Stimulated activated naive CD8-positive, alpha-beta T cell treated with anti-CD3 and anti-CD28 coated beads, Interleukin-15, Interleukin-2, amounts not matched to agents 100 U/mL and 50 U/mL, for 24 hours (primary cell): ENCODE results near the gene DOCK3.
"Not testable (repeated sequence)": the region's sequence is repeated elsewhere in the genome, so short reads cannot be mapped to it uniquely, and the experiment has no call there.

Source experiments
- ATAC-seq: fragments of 150-1000 bp; cut with Tn5 transposase; one replicate; pipeline ENCODE4 v1.10.0; 2021
- DNase-seq: peaks from one replicate; pipeline ENCODE4 v3.0.0; 2021

Gene DOCK3

GRCh38 chr3:51221959-51222358 is 547.2 kb downstream of the DOCK3 start:
- DNase-seq: no peak
- ATAC-seq: no peak

- ATAC-seq (no peak), DNase-seq (no peak)
Measured at GRCh38 chr3:51224283-51224682, 549.6 kb downstream of the DOCK3 start.

- no peak for DNase-seq
- ATAC-seq: no peak
Measured at GRCh38 chr3:51224843-51225242, 550.1 kb downstream of the DOCK3 start.

DNA sequence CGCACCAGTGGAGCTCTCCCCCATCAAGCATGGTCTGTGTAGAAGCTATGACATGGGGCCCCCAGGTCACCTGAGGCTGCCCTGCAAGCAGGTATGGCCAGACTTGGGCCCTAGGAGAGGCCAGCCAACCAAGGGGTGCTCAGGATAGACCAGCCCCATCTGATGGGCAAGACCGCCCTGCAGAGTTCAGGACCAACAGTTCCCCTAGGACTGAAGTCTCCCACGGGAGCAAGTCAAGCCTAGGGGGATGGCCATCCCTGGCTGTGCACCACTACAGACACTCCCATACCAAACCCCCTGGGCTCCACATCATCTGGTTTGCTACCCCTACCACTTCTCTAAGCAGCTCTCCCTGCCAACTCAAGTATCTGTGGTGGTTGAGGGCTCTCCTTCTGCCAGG is 568.2 kb downstream of the DOCK3 start:
- DNase-seq (no peak), ATAC-seq (no peak)

- ATAC-seq (no peak), DNase-seq (no peak)
Measured at GRCh38 chr3:51243924-51244323, 569.2 kb downstream of the DOCK3 start.

DNA sequence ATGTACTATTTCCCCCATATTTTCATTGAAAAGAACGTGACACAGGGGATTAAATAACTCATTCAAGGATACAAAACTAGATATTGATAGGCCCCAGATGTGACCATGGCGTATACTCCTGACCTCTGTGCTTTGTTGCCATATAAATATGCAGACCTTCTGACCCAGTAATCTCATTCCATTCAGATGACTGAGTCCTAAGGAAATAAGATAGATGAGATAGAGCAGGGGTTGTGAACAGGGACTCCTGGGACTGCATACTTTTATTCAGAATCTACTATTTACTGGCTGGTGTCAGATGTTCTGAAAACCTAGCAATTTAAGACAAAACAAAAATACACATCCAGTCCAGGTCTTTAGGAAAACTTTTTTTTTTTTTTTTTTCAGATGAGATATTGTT is 571.1 kb downstream of the DOCK3 start:
- ATAC-seq (no peak), DNase-seq (no peak)

DNA sequence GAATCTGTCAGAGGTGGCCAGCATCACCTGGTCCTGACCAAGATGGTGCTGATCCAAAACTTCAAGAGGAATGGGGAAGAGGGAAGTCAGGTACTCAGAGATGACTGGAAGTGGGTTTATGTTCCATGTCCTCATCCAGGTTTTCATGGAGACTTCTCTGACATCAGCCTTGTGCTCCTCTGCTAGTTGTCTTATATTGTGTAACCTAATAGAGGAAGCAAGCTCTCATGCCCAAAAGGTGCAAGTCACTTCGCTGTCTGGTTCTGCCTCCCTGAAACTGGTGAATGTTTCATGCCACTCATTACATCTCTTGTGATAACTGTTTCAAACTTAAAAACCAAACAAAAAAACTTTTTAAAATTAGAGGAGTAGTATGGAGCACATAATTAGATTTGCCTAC is 583.1 kb downstream of the DOCK3 start:
- ATAC-seq (no peak), DNase-seq (no peak)

DNA sequence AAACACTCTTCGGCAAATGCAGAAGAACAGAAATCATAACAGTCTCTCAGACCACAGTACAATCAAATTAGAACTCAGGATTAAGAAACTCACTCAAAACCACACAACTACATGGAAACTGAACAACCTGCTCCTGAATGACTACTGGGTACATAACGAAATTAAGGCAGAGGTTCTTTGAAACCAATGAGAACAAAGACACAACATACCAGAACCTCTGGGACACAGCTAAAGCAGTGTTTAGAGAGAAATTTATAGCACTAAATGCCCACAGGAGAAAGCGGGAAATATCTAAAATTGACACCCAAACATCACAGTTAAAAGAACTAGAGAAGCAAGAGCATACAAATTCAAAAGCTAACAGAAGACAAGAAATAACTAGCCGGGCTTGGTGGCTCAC is 589.4 kb downstream of the DOCK3 start:
- not testable (repeated sequence) for ATAC-seq, DNase-seq

DNA sequence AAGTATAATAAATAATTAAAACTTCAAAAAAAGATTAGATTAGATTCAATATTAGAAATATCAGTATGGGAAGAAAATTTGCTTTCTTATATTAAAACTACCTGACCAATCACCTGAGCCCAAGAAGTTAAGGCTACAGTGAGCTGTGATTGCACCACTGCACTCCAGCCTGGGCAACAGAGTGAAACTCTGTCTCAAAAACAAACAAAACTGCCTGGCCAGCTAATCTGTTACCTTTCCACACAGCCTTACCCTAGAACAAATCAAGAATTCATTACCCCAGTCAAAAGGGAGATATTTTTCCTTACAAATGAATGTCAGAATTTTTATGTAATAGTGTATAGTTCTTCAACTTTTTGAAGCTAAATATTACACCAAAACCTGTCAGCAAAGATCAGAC is 593.4 kb downstream of the DOCK3 start:
- ATAC-seq: no peak
- DNase-seq: no peak

DNA sequence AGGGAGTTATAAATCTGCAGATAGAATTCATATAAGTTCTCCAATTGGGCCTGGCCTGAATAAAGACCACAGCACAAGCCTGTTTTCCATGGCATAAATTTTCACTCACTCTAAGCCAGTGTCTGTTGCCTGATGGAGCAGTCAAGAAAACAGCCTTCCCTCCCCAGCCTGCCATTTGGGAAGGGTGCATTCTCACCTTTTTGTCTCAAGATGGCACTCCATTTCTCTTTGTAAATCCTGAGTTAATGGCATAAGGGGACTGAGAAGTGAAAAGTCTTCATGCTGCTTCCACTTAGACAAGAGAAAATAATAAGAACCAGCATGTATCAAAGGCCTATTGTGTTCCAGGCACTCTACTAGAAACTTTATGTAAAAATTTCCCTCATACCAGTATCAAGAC is 594.7 kb downstream of the DOCK3 start:
- DNase-seq (no peak), ATAC-seq (no peak)

DNA sequence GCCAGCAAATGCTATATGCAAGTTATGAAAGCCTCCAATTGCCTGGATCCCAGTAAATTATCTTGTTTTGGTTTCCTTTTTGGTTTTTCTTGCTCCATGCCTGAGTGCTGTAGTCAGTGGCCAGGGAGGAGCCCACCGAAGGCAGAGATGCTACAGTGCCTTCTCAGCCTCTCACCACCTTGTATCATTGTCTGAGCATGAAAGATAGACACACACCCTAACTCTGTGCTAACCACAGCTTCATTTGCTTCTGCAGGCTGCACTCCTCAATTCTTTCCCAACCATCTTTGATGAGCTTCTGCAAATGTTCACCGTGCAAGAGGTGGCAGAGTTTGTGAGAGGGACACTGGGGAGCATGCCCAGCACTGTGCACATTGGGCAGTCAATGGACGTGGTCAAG is 595.8 kb downstream of the DOCK3 start:
- ATAC-seq: no peak
- DNase-seq: no peak

- ATAC-seq: no peak
- no peak for DNase-seq
Measured at GRCh38 chr3:51271172-51271571, 596.4 kb downstream of the DOCK3 start.

DNA sequence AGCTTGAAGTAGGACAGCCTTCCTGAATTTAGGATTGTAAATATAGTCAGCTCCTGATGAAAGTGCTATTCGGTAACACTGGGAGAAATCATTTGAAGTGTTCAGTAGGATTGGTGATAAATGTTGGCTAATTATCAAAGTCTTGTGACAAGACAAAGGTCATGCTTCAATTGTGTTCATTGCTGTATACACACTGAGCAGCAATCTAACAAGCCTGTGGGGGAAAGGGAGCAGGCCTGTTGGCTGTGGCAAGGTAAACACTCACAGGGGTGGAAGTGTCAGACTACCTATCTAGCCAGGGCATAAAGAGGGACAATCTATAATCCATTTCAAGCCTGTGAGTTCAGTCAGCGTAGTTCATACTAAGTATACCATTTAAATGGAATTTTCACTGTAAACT is 599.3 kb downstream of the DOCK3 start:
- DNase-seq (no peak), ATAC-seq (no peak)

GRCh38 chr3:51275111-51275805 is 600.5 kb downstream of the DOCK3 start:
- no peak for ATAC-seq

DNA sequence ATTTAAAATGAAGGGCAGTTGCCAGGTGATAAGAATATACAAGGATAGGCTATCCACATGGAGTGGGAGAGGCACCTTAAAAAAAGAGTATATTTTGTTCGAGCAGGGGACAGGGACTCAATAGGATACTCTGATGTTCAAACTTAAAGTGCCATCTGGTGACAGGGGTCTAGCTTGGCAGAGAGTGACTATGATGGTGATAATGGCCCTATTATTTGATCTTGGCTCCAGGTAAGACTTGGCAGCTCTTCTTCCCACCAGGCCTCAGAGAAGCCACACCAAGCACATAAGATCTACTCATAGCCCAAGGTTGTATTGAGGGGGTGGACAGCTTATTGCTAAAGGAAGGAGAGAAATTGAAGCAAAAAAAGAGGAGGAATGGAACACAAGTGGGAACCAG is 601.3 kb downstream of the DOCK3 start:
- DNase-seq: no peak
- no peak for ATAC-seq

More at GRCh38 chr3:51275111-51275805, 600.5 kb downstream of the DOCK3 start:
- DNase-seq: no peak

- ATAC-seq: no peak
- DNase-seq: no peak
Measured at GRCh38 chr3:51279448-51279847, 604.7 kb downstream of the DOCK3 start.

- ATAC-seq: no peak
- no peak for DNase-seq
Measured at GRCh38 chr3:51280176-51280575, 605.4 kb downstream of the DOCK3 start.

- no peak for ATAC-seq
- no peak for DNase-seq
Measured at GRCh38 chr3:51282931-51283330, 608.2 kb downstream of the DOCK3 start.

GRCh38 chr3:51283421-51283820 is 608.7 kb downstream of the DOCK3 start:
- ATAC-seq: no peak
- no peak for DNase-seq

DNA sequence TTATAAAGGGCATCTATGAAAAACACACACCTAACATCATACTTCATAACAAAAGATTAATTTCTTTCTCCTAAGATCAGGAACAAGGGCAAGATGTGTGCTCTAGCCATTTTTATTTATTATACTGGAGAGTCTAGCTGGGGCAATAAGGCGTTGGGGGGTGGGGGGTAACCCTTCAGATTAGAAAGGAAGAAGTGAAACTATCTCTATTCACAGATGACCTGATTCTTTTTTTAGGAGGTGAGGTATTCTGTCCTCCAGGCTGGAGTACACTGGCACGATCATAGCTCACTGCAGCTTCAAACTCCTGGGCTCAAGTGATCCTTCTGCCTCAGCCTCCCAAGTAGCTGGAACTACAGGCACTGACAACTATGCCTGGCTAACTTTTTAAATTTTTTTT is 620.9 kb downstream of the DOCK3 start:
- no peak for ATAC-seq
- DNase-seq: no peak

- no peak for DNase-seq
- ATAC-seq: no peak
Measured at GRCh38 chr3:51297333-51297732, 622.6 kb downstream of the DOCK3 start.

- ATAC-seq (no peak), DNase-seq (no peak)
Measured at GRCh38 chr3:51304230-51304629, 629.5 kb downstream of the DOCK3 start.

DNA sequence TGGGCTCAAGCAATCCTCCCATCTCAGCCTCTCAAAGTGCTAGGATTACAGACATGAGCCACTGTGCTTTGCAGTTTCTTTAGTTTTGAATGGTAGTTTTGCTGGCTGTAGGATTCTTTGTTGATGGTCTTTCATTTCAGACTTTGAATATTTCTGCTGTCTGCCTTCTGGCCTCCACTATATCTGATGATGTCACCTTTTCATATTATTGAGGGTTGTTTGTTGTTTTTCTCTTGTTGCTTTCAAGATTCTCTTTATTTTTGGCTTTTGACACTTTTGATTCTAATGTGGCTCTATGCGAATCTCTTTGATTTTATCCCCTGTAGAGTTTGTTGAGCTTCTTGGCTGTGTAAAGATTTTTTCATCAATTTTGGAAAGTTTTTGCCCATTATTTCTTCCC is 631.4 kb downstream of the DOCK3 start:
- ATAC-seq (no peak), DNase-seq (no peak)

DNA sequence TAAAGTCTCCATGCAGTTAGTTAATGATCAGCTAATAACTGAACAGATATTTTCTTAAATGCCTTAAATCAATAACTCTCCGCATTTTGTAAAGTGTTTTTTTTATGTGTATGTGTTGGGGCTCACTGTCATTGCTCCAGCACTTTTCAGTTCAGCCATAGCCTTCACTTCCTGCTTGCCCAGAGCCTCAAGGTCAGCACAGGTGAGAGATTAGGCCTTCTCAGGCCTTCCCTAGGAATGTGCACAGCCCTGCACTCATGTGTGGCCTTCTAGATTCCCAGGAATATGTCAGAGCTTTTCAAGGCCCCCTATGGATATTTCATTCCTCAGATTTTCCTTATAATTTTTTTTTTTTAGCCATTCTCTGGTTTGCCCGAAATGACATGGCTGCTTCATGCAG is 632.7 kb downstream of the DOCK3 start:
- DNase-seq (no peak), ATAC-seq (no peak)
